HG02852 (cell line): Measurements from ENCODE around the gene YRDC.

Experiments
- ATAC-seq: cut with Tn5 transposase; IDR thresholded peaks from one replicate; pipeline ENCODE4 v1.9.1; 2021; ENCODE audit warnings: mild to moderate bottlenecking, moderate library complexity; ENCODE audit not compliant: unreplicated experiment

YRDC gene

DNA sequence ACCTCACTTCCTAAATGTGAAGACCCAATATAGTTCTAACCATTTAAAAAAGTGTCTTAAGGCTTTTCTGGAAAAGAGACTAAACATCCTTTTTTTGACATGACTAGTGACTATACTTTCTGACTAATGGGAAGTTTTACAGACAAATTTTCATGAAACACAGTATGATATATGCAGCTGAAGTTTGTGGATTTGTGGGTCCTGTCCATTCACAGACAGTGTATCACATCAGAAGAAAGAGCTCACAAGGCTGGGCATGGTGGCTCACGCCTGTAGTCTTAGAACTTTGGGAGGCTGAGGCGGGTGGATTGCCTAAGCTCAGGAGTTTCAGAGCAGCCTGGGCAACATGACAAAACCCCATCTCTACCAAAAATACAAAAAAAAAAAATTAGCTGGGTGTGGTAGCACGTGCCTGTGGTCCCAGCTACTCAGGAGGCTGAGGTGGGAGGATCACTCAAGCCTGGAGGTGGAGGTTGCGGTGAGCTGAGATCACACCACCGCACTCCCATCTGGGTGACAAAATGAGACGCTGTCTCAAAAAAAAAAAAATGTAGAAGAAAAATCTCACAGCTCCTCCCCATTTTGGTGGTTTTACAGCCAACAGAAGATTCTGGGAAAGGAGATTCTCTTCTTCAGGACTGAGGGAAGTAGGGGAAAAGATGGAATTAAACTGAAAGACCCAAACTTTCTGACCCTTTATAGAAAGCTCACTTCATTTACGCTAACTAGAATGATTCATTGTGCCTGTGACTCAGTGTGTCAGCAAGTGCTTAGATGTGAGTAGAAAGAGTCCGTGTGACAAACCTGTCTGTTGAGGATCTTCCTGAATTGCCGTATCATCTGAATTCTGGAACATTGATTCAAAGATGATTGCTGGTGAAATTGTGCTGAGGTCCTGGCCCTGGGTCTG is 15.2 kb upstream of the YRDC start:
- no peak for ATAC-seq

GRCh38 chr1:37821481-37821880 is 13.5 kb upstream of the YRDC start:
- no peak for ATAC-seq

- no peak for ATAC-seq
These were observed 9.5 kb upstream of the YRDC start for GRCh38 chr1:37817481-37817880.

DNA sequence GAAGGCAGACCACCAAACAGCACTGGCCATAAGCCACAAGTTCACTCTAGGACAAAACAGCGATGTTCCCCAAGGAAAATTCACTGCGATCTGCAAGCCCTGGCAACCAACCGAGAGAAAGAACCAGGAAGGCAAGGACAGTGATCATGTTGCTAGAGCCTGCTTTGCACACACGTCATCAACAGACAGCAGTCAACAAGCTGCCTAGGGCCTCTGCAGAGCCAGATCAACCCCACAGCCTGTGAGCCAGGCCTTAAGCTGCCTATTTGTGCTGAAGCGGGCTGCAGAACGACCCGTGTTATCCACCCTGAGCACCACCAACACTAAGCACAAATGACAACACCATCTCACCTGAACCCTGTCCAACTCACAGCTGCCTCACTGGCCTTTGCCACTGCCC is 6.2 kb upstream of the YRDC start:
- ATAC-seq, result no peak

- no peak for ATAC-seq
These were observed 5.6 kb upstream of the YRDC start for GRCh38 chr1:37813529-37814145.

DNA sequence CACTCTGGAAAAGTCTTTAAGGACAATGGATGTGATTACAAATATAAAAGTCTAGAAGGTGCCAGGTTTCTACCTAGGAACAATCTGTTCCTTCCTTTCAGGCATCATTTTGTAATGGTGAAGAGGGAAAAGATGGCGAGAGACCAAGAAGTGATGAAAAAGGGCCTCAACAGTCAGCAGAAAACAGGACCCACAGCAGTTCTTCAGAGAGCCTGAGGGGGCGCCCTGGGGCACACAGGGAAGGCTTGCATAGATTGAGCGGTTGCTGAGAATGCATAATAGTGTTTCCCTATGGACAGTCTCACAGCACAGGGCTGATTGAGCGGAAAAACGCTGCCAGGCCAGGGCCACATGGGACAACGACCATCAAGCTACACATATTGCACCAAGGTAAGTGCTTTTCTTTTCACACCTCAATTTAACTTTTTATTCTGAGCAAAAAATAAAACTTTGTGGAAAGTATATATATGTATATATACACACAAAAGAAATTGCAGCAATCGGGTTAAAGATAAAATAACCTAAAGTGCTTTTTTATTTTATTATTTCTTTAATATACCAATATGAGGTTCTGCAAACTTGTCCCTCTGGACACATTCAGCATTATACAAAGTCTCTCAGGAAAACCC is 3.1 kb upstream of the YRDC start:
- ATAC-seq, result no peak

GRCh38 chr1:37809942-37810341 is 1.9 kb upstream of the YRDC start:
- ATAC-seq, result no peak

DNA sequence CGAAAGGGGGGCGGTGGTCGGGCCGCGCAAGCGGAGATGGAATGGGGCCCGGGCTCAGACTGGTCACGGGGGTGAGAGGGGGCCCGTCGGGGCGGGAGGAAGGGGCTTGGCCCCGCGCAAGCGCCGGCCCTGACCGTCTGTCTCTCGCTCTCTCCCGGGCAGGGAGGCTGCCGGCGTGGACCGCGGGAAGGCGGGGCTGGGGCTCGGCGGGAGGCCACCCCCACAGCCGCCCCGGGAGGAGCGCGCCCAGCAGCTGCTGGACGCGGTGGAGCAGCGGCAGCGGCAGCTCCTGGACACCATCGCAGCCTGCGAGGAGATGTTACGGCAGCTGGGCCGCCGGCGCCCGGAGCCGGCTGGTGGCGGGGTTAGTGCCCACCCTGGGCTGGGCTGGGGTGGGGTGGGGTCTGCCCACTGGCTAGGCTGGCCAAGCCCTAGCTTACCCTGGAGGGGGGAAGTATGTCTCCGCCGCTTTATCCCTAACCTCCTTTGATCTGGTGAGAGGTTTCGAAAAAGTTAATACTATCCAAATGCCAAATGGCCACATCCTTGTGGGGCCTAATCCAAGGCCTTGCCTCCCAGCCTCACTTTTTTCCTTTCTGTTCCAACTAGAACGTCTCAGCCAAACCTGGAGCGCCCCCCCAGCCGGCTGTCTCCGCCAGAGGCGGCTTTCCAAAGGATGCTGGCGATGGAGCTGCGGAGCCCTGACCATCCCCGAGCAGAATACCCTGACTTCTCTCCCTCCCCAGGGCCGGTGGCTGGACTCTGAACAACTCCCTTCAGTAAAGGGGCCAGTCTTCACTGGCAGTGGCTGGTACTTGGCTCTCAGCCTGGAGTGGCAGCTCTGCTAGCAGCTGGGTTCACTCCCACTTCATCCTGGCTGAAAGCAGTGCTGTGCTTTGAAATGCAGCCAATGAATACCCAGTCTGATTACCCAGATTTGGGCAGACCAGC is 636 bp upstream of the YRDC start:
- peak; percentile 26 for ATAC-seq

DNA sequence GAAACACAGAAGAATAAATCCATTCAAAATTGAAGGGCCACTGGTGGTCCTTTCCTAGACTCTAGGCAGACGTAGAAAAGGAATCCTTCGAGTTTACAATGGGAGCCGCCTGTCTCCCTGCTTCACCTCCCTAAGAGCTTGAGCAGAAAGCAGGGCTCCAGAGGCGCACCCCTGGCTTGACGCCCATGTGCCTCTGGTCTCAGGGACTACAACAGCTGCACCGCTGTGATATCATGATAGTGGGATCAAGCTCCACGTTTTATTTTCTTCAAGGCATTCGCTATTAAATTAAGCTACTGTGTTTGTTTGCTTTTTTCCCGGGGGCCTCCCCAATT is 821 bp downstream of the YRDC start:
- ATAC-seq, result no peak

- no peak for ATAC-seq
These were observed 5.6 kb downstream of the YRDC start for GRCh38 chr1:37802439-37802838.

GRCh38 chr1:37797750-37798345 is 10.2 kb downstream of the YRDC start:
- no peak for ATAC-seq

GRCh38 chr1:37795340-37796125 is 12.5 kb downstream of the YRDC start:
- no peak for ATAC-seq

- ATAC-seq, result peak; percentile 29
These were observed 13.4 kb downstream of the YRDC start for GRCh38 chr1:37794372-37795339.

- peak; percentile 63 for ATAC-seq
These were observed 14.1 kb downstream of the YRDC start, which contains the start of gene MANEAL for GRCh38 chr1:37793773-37794371. Gene MANEAL, plus strand, starts transcription at chr1:37793847. Its CDS starts 336 bp downstream, at chr1:37794183.

- ATAC-seq, result no peak
These were observed 14.9 kb downstream of the YRDC start for GRCh38 chr1:37792943-37793686.

DNA sequence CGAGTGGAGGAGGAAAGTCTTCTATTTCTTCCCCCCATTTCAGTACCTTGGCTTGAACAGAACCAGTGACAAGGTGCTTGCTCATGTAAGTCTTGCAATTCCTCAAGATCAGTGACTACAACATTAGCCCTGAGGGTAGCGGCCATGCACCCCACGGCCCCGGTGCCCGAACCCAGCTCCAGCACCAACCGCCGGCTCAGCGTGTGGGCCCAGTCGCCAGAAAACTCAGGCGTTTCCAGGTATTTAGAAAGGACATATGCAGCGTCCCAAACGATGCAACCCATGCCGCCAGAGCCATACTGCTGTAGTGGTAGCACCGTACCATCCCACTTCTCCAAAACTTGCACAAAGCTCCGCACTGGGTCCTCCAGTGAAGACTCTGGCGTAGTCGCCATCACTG is 25.5 kb downstream of the YRDC start:
- no peak for ATAC-seq

DNA sequence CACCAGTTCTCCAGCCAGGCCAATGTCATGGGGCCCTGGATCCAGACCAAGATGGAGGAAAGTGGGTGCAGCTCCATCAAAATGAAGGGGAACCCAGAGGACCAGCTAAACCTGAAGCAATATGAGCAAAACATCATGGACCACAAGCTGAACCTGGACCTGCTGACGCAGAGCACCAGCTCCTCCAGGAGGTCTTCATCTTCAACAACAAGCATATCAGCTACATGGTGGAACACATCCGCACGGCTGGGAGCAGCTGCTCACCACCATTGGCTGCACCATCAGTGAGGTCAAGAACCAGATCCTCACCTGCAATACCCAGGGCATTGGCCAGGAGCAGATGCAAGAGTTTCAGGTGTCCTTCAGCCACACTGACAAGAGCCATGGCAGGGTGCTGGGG is 29.4 kb downstream of the YRDC start:
- no peak for ATAC-seq
